Transverse colon (tissue), 4 donors: Measurements from ENCODE around the gene RALGPS1. TPM values are rescaled to one million over a fixed set of nuclear protein-coding genes. Genes with fewer than 3 reads are reported as not detected.

ENCODE experiments used
- total RNA-seq, 4 donors: library from RNA; depleted of rRNA; stranded (reverse); fragments of >200 nt; gene quantifications; one replicate each; pipeline ENCODE4 v1.1.0, GENCODE V29; 2016

Gene RALGPS1
- total RNA-seq, 4 donors from 2014 or later: 46.0 to 119 (median 87.6) TPM

Other genes with a start within 250 kb of the RALGPS1 start
- 10 to 100 TPM in 3 of 4 donors, 1 to 10 TPM in 1; 5.0 to 19.5 (median 16.6) TPM for gene ZBTB43, start 109.7 kb upstream of the RALGPS1 start, total RNA-seq
- 10 to 100 TPM in 3 of 4 donors, 1 to 10 TPM in 1; 6.0 to 14.9 (median 10.3) TPM for gene ZBTB34, start 54.1 kb upstream of the RALGPS1 start, total RNA-seq
- 10 to 100 TPM; 11.0 to 30.8 (median 13.1) TPM for gene ANGPTL2, start 207.9 kb downstream of the RALGPS1 start, total RNA-seq